PFSK-1 (cell line): ENCODE measurements around the gene ACTR5.

ENCODE experiments used
- POLR2AphosphoS5 ChIP-seq: IDR thresholded peaks from 2 replicates; pipeline ENCODE4 v1.6.1; 2012; ENCODE audit warnings: low read depth, mild to moderate bottlenecking, control low read depth, low read length, moderate library complexity
- TF ChIP-seq, protein P1 (sequence below), 2 experiments: IDR thresholded peaks; 2 replicates each; pipeline versions ENCODE4 v1.6.1 to v1.8.0; 2011 to 2012; ENCODE audit warnings: low read depth in 2 of 2, low read length in 2 of 2, control low read depth in 1 of 2, inconsistent platforms in 1 of 2, mild to moderate bottlenecking in 1 of 2, moderate library complexity in 1 of 2; ENCODE audit not compliant: insufficient read depth in 1 of 2

DNA sequence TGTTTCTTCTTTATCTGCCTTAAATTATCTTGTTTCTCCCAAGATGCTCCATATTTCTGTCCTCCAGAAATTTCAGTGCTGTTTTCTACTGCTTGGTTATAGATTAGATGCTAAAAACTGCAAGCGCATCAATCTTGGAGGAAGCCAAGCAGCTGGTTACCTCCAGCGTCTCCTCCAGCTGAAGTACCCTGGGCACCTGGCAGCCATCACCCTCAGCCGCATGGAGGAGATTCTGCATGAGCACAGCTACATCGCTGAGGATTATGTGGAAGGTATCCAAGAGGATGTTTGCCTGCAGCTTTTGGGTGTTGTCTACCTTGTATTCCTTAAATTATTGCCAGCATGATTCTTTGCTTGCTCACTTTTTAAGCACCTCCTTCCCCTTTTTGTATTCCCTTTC is 3.8 kb downstream of the ACTR5 start:
- no peak for TF ChIP-seq POLR2AphosphoS5
- TF ChIP-seq, protein P1, sequence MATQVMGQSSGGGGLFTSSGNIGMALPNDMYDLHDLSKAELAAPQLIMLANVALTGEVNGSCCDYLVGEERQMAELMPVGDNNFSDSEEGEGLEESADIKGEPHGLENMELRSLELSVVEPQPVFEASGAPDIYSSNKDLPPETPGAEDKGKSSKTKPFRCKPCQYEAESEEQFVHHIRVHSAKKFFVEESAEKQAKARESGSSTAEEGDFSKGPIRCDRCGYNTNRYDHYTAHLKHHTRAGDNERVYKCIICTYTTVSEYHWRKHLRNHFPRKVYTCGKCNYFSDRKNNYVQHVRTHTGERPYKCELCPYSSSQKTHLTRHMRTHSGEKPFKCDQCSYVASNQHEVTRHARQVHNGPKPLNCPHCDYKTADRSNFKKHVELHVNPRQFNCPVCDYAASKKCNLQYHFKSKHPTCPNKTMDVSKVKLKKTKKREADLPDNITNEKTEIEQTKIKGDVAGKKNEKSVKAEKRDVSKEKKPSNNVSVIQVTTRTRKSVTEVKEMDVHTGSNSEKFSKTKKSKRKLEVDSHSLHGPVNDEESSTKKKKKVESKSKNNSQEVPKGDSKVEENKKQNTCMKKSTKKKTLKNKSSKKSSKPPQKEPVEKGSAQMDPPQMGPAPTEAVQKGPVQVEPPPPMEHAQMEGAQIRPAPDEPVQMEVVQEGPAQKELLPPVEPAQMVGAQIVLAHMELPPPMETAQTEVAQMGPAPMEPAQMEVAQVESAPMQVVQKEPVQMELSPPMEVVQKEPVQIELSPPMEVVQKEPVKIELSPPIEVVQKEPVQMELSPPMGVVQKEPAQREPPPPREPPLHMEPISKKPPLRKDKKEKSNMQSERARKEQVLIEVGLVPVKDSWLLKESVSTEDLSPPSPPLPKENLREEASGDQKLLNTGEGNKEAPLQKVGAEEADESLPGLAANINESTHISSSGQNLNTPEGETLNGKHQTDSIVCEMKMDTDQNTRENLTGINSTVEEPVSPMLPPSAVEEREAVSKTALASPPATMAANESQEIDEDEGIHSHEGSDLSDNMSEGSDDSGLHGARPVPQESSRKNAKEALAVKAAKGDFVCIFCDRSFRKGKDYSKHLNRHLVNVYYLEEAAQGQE (IDR thresholded peaks at IDR 0.05; ENCODE audit: insufficient read depth in 1 of 2, low read depth in 2 of 2, low read length in 2 of 2), result no peak
